WTC11 (cell line): ENCODE results near the gene HYAL2. TPM values are rescaled to one million over a fixed set of nuclear protein-coding genes. Genes with fewer than 3 reads are reported as not detected.

ENCODE experiments used
- ATAC-seq: fragments of 200-7000 bp; cut with Tn5 transposase; 2 replicates; pipeline ENCODE4 v1.10.0; 2021; ENCODE audit warnings: mild to moderate bottlenecking, moderate library complexity
- CTCF ChIA-PET: fragments of 300-600 bp; sonication (Branson Sonifier 250); formaldehyde crosslinking; loops from one replicate; lab custom pipeline; 2021; ENCODE audit warnings: antibody characterized with exemption; lab: Charles Lee
- POLR2A ChIA-PET: fragments of 350-600 bp; sonication (Branson Sonifier 250); formaldehyde crosslinking; loops from one replicate; lab custom pipeline; 2021; ENCODE audit warnings: antibody characterized with exemption; lab: Charles Lee
- DNase-seq: peaks from one replicate; pipeline ENCODE4 v3.0.0; 2021; ENCODE audit warnings: low spot score
- H3K27ac Mint-ChIP-seq: 2 replicates; pipeline ENCODE4 v1.8.0; 2021; ENCODE audit warnings: mixed read lengths
- H3K27me3 Mint-ChIP-seq: 2 replicates; pipeline ENCODE4 v1.8.0; 2021; ENCODE audit warnings: low read depth, mild to moderate bottlenecking, moderate library complexity, mixed read lengths
- H3K36me3 Mint-ChIP-seq: 2 replicates; pipeline ENCODE4 v1.8.0; 2021; ENCODE audit warnings: mixed read lengths
- H3K4me1 Mint-ChIP-seq: 2 replicates; pipeline ENCODE4 v1.8.0; 2022; ENCODE audit warnings: mixed read lengths
- H3K4me3 Mint-ChIP-seq: 2 replicates; pipeline ENCODE4 v1.8.0; 2021; ENCODE audit warnings: mild to moderate bottlenecking, moderate library complexity, mixed read lengths
- H3K9me3 Mint-ChIP-seq: 2 replicates; pipeline ENCODE4 v1.8.0; 2021; ENCODE audit warnings: mixed read lengths
- CBFB ChIP-seq: sonication (generic); formaldehyde crosslinking; IDR thresholded peaks from 2 replicates; pipeline ENCODE4 v1.8.1; 2022; ENCODE audit warnings: mild to moderate bottlenecking, low read depth, missing genetic modification reagents
- EMX1 ChIP-seq: fragments of 250-450 bp; sonication (Bioruptor Pico); IDR thresholded peaks from 2 replicates; pipeline ENCODE4 v1.8.0; 2021; ENCODE audit warnings: mild to moderate bottlenecking
- ETV6 ChIP-seq: sonication (generic); formaldehyde crosslinking; IDR thresholded peaks from 2 replicates; pipeline ENCODE4 v1.8.1; 2022; ENCODE audit warnings: mild to moderate bottlenecking, missing genetic modification reagents
- FOXJ3 ChIP-seq: sonication (generic); formaldehyde crosslinking; IDR thresholded peaks from 2 replicates; pipeline ENCODE4 v1.9.0; 2021; ENCODE audit warnings: missing genetic modification reagents, mild to moderate bottlenecking, borderline replicate concordance
- HMGA2 ChIP-seq: fragments of 250-450 bp; sonication (Bioruptor Pico); IDR thresholded peaks from 2 replicates; pipeline ENCODE4 v1.4.0; 2021; ENCODE audit warnings: mild to moderate bottlenecking, moderate library complexity
- IRF2 ChIP-seq: sonication (generic); formaldehyde crosslinking; IDR thresholded peaks from 2 replicates; pipeline ENCODE4 v1.8.0; 2022; ENCODE audit warnings: low read depth, missing genetic modification reagents, borderline replicate concordance
- JUN ChIP-seq: sonication (generic); formaldehyde crosslinking; IDR thresholded peaks from 2 replicates; pipeline ENCODE4 v1.8.0; 2023; ENCODE audit warnings: mild to moderate bottlenecking, missing genetic modification reagents
- MXD4 ChIP-seq: fragments of 250-450 bp; sonication (Bioruptor Pico); IDR thresholded peaks from 2 replicates; pipeline ENCODE4 v1.8.0; 2021; ENCODE audit warnings: mild to moderate bottlenecking, moderate library complexity, borderline replicate concordance
- NFATC4 ChIP-seq: fragments of 250-450 bp; sonication (Bioruptor Pico); IDR thresholded peaks from 2 replicates; pipeline ENCODE4 v1.9.0; 2021; ENCODE audit warnings: mild to moderate bottlenecking
- NR1H2 ChIP-seq: sonication (generic); formaldehyde crosslinking; IDR thresholded peaks from 2 replicates; pipeline ENCODE4 v1.9.0; 2021; ENCODE audit warnings: mild to moderate bottlenecking, moderate library complexity, missing genetic modification reagents
- NR2C2 ChIP-seq: sonication (generic); formaldehyde crosslinking; IDR thresholded peaks from 2 replicates; pipeline ENCODE4 v1.8.0; 2022; ENCODE audit warnings: mild to moderate bottlenecking, missing genetic modification reagents
- NR3C1 ChIP-seq: sonication (generic); formaldehyde crosslinking; conservative IDR thresholded peaks from 2 replicates; pipeline ENCODE4 v1.8.1; 2023; ENCODE audit warnings: low read depth, mild to moderate bottlenecking, missing genetic modification reagents
- TCF7 ChIP-seq: sonication (generic); formaldehyde crosslinking; IDR thresholded peaks from 2 replicates; pipeline ENCODE4 v1.8.0; 2022; ENCODE audit warnings: mild to moderate bottlenecking, low read depth, missing genetic modification reagents, moderate library complexity
- TP53 ChIP-seq: sonication (generic); formaldehyde crosslinking; IDR thresholded peaks from 2 replicates; pipeline ENCODE4 v1.8.1; 2023; ENCODE audit warnings: mild to moderate bottlenecking, missing genetic modification reagents
- ZNF317 ChIP-seq: sonication (generic); formaldehyde crosslinking; IDR thresholded peaks from 2 replicates; pipeline ENCODE4 v1.8.1; 2023; ENCODE audit warnings: low read depth, mild to moderate bottlenecking, moderate library complexity, missing genetic modification reagents, borderline replicate concordance
- ZNF416 ChIP-seq: fragments of 250-450 bp; sonication (Bioruptor Pico); IDR thresholded peaks from 2 replicates; pipeline ENCODE4 v1.9.0; 2021; ENCODE audit warnings: mild to moderate bottlenecking, inconsistent platforms
- ZNF671 ChIP-seq: fragments of 250-450 bp; sonication (Bioruptor Pico); IDR thresholded peaks from 2 replicates; pipeline ENCODE4 v1.8.0; 2021; ENCODE audit warnings: mild to moderate bottlenecking
- total RNA-seq: library from RNA; stranded (reverse); gene quantifications from 3 replicates; pipeline ENCODE4 v1.2.3, GENCODE V29; 2021
- TF ChIP-seq, protein P1 (sequence below): fragments of 200-600 bp; IDR thresholded peaks from 2 replicates; pipeline ENCODE4 v1.8.0; 2022; ENCODE audit warnings: antibody characterized with exemption
- TF ChIP-seq, protein P2 (sequence below): fragments of 250-450 bp; sonication (Bioruptor Pico); IDR thresholded peaks from 2 replicates; pipeline ENCODE4 v1.9.0; 2021; ENCODE audit warnings: mild to moderate bottlenecking, borderline replicate concordance
- TF ChIP-seq, protein P3 (sequence below): sonication (generic); formaldehyde crosslinking; IDR thresholded peaks from 2 replicates; pipeline ENCODE4 v1.8.0; 2022; ENCODE audit warnings: mild to moderate bottlenecking, missing genetic modification reagents
- TF ChIP-seq, protein P4 (sequence below): sonication (generic); formaldehyde crosslinking; IDR thresholded peaks from 2 replicates; pipeline ENCODE4 v1.8.1; 2023; ENCODE audit warnings: mild to moderate bottlenecking, missing genetic modification reagents
- TF ChIP-seq, protein P5 (sequence below): sonication (generic); formaldehyde crosslinking; IDR thresholded peaks from 2 replicates; pipeline ENCODE4 v1.8.1; 2022; ENCODE audit warnings: missing genetic modification reagents, borderline replicate concordance
- TF ChIP-seq, protein P6 (sequence below): fragments of 250-450 bp; sonication (Bioruptor Pico); IDR thresholded peaks from 2 replicates; pipeline ENCODE4 v2.1.2; 2022; ENCODE audit warnings: mild to moderate bottlenecking, moderate library complexity
- TF ChIP-seq, protein P7 (sequence below): sonication (generic); formaldehyde crosslinking; conservative IDR thresholded peaks from 2 replicates; pipeline ENCODE4 v1.8.1; 2022; ENCODE audit warnings: mild to moderate bottlenecking, missing genetic modification reagents

Gene HYAL2
- total RNA-seq, 1 experiment from 2014 or later = 58.0 TPM

DNA sequence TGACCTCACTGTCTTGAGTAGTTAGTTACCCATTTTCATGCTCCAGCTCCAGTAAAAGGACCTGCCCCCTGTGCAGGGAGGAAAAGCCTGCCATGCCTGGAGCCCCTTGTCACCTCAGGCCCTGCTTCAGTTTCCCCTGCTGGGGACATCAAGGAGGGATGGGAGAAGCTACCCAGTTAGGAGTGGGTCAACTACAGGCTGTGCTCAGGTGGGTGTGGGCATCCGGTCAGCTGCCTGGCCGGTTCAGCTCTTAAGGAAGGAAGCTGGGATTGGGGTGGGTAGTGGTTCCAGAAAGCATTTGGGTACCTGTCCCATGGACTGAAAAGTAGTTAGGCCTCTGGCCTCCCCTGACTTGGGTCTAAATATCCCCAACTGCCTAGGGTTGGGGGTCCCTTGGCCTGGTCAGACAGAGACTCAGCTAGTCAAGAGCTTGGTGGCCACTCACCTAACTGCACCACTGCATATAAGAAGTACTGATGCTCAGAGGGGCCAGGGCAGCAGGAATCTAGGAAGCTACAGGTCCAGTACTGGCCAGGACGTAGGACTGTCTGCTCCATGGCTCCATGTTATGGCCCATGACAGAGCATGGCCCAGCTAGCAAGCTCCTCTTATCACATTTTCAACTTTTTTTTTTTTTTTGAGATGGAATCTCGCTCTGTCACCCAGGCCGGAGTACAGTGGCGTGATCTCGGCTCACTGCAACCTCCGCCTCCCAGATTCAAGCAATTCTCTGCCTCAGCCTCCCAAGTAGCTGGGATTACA is 43.1 kb downstream of the HYAL2 start:
- Mint-ChIP-seq H3K4me3 (no peak overlapping the region), H3K27ac (no peak overlapping the region), H3K27me3 (peaks cover 48% of the 10 kb centered on the region), H3K9me3 (no peaks in the 10 kb centered on the region), H3K36me3 (no peaks in the 10 kb centered on the region), H3K4me1 (peaks cover 12% of the 10 kb centered on the region)
- CTCF ChIA-PET = interaction anchor here (0.9 to 2.7 kb wide), 4 partner anchors 20 to 84 kb away, joined by 4 to 12 read pairs (median 4); no protein-coding TSS in a partner anchor
- TF ChIP-seq HMGA2 (CRISPR knock-in tag) = no peak
- TF ChIP-seq ETV6 (CRISPR knock-in tag) = no peak
- TF ChIP-seq CBFB (CRISPR knock-in tag) = no peak
- TF ChIP-seq TP53 (CRISPR knock-in tag) = no peak
- TF ChIP-seq MXD4 (CRISPR knock-in tag) = no peak
- TF ChIP-seq, protein P1, sequence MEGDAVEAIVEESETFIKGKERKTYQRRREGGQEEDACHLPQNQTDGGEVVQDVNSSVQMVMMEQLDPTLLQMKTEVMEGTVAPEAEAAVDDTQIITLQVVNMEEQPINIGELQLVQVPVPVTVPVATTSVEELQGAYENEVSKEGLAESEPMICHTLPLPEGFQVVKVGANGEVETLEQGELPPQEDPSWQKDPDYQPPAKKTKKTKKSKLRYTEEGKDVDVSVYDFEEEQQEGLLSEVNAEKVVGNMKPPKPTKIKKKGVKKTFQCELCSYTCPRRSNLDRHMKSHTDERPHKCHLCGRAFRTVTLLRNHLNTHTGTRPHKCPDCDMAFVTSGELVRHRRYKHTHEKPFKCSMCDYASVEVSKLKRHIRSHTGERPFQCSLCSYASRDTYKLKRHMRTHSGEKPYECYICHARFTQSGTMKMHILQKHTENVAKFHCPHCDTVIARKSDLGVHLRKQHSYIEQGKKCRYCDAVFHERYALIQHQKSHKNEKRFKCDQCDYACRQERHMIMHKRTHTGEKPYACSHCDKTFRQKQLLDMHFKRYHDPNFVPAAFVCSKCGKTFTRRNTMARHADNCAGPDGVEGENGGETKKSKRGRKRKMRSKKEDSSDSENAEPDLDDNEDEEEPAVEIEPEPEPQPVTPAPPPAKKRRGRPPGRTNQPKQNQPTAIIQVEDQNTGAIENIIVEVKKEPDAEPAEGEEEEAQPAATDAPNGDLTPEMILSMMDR = no peak
- TF ChIP-seq NFATC4 (CRISPR knock-in tag) = no peak
- TF ChIP-seq, protein P2, sequence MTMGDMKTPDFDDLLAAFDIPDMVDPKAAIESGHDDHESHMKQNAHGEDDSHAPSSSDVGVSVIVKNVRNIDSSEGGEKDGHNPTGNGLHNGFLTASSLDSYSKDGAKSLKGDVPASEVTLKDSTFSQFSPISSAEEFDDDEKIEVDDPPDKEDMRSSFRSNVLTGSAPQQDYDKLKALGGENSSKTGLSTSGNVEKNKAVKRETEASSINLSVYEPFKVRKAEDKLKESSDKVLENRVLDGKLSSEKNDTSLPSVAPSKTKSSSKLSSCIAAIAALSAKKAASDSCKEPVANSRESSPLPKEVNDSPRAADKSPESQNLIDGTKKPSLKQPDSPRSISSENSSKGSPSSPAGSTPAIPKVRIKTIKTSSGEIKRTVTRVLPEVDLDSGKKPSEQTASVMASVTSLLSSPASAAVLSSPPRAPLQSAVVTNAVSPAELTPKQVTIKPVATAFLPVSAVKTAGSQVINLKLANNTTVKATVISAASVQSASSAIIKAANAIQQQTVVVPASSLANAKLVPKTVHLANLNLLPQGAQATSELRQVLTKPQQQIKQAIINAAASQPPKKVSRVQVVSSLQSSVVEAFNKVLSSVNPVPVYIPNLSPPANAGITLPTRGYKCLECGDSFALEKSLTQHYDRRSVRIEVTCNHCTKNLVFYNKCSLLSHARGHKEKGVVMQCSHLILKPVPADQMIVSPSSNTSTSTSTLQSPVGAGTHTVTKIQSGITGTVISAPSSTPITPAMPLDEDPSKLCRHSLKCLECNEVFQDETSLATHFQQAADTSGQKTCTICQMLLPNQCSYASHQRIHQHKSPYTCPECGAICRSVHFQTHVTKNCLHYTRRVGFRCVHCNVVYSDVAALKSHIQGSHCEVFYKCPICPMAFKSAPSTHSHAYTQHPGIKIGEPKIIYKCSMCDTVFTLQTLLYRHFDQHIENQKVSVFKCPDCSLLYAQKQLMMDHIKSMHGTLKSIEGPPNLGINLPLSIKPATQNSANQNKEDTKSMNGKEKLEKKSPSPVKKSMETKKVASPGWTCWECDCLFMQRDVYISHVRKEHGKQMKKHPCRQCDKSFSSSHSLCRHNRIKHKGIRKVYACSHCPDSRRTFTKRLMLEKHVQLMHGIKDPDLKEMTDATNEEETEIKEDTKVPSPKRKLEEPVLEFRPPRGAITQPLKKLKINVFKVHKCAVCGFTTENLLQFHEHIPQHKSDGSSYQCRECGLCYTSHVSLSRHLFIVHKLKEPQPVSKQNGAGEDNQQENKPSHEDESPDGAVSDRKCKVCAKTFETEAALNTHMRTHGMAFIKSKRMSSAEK (CRISPR knock-in tag) = no peak
- no peak for TF ChIP-seq FOXJ3
- TF ChIP-seq ZNF317 (CRISPR knock-in tag) = no peak
- TF ChIP-seq, protein P3, sequence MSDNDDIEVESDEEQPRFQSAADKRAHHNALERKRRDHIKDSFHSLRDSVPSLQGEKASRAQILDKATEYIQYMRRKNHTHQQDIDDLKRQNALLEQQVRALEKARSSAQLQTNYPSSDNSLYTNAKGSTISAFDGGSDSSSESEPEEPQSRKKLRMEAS = no peak
- TF ChIP-seq IRF2 (CRISPR knock-in tag) = no peak
- POLR2A ChIA-PET = interaction anchor here (0.6 to 1.0 kb wide), 3 partner anchors 10 to 42 kb away, joined by 3 to 5 read pairs (median 3); partner anchors contain the start of gene IFRD2
- no peak for ATAC-seq
- DNase-seq = no peak

DNA sequence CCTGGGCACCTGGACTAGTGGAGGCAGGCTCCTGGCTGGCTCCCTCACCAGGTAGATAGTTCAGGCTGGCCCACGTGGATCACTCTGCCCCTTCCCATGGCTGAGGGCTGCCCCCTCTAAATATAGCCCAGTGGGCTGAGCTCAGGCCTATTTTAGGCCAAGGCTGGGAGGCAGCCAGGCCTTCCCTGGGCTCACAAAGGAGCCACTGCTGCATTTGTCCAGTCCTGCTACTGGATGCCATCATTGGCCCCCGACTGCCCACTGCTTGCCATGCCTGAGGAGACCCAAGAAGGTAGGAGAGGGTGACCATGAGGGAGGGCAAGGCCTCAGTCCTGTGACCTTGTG is 43.7 kb downstream of the HYAL2 start, which contains the start of gene LSMEM2:
Gene LSMEM2, plus strand, starts transcription at position 208 of the 345 bp plus-strand sequence. Its CDS starts 27 bp downstream, at position 235.
- no peaks in the 10 kb centered on the region for H3K36me3 Mint-ChIP-seq
- POLR2A ChIA-PET = interaction anchor here (1.0 kb wide), 1 partner anchor 13 kb away, joined by 5 read pairs; the partner anchor contains the start of gene IFRD2
- CTCF ChIA-PET = interaction anchor here (0.9 to 2.7 kb wide), 5 partner anchors 19 to 84 kb away, joined by 3 to 12 read pairs (median 4); no protein-coding TSS in a partner anchor
- DNase-seq (no peak), ATAC-seq (no peak)
- no peak within 1 kb of the TSS for H3K4me3 Mint-ChIP-seq
- peaks cover 54% of the 10 kb centered on the region for H3K27me3 Mint-ChIP-seq
- no peak within 1 kb of the TSS for H3K27ac Mint-ChIP-seq
- H3K4me1 Mint-ChIP-seq = peaks cover 17% of the 10 kb centered on the region
- no peaks in the 10 kb centered on the region for H3K9me3 Mint-ChIP-seq
- TF ChIP-seq CBFB (CRISPR knock-in tag) (no peak), ZNF671 (CRISPR knock-in tag) (no peak), TP53 (CRISPR knock-in tag) (no peak), ZNF416 (CRISPR knock-in tag) (no peak), TCF7 (no peak), JUN (CRISPR knock-in tag) (no peak), ETV6 (CRISPR knock-in tag) (no peak), NR1H2 (CRISPR knock-in tag) (no peak), NR3C1 (CRISPR knock-in tag) (no peak), EMX1 (CRISPR knock-in tag) (no peak), NR2C2 (CRISPR knock-in tag) (no peak)
- TF ChIP-seq, protein P4, sequence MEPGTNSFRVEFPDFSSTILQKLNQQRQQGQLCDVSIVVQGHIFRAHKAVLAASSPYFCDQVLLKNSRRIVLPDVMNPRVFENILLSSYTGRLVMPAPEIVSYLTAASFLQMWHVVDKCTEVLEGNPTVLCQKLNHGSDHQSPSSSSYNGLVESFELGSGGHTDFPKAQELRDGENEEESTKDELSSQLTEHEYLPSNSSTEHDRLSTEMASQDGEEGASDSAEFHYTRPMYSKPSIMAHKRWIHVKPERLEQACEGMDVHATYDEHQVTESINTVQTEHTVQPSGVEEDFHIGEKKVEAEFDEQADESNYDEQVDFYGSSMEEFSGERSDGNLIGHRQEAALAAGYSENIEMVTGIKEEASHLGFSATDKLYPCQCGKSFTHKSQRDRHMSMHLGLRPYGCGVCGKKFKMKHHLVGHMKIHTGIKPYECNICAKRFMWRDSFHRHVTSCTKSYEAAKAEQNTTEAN = no peak
- TF ChIP-seq, protein P5, sequence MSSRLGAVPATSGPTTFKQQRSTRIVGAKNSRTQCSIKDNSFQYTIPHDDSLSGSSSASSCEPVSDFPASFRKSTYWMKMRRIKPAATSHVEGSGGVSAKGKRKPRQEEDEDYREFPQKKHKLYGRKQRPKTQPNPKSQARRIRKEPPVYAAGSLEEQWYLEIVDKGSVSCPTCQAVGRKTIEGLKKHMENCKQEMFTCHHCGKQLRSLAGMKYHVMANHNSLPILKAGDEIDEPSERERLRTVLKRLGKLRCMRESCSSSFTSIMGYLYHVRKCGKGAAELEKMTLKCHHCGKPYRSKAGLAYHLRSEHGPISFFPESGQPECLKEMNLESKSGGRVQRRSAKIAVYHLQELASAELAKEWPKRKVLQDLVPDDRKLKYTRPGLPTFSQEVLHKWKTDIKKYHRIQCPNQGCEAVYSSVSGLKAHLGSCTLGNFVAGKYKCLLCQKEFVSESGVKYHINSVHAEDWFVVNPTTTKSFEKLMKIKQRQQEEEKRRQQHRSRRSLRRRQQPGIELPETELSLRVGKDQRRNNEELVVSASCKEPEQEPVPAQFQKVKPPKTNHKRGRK = no peak
- TF ChIP-seq, protein P6, sequence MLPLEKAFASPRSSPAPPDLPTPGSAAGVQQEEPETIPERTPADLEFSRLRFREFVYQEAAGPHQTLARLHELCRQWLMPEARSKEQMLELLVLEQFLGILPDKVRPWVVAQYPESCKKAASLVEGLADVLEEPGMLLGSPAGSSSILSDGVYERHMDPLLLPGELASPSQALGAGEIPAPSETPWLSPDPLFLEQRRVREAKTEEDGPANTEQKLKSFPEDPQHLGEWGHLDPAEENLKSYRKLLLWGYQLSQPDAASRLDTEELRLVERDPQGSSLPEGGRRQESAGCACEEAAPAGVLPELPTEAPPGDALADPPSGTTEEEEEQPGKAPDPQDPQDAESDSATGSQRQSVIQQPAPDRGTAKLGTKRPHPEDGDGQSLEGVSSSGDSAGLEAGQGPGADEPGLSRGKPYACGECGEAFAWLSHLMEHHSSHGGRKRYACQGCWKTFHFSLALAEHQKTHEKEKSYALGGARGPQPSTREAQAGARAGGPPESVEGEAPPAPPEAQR = no peak
- TF ChIP-seq, protein P7, sequence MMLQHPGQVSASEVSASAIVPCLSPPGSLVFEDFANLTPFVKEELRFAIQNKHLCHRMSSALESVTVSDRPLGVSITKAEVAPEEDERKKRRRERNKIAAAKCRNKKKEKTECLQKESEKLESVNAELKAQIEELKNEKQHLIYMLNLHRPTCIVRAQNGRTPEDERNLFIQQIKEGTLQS (CRISPR knock-in tag) = no peak
